Transverse colon (tissue), 3 donors: Measurements from ENCODE around the gene LSM12.

Experiments
- EP300 ChIP-seq: sonication (generic); formaldehyde crosslinking; IDR thresholded peaks from one replicate; pipeline ENCODE4 v1.6.1; 2017; ENCODE audit warnings: antibody characterized with exemption, low read depth
- TF ChIP-seq, protein P1 (sequence below), 5 experiments: fragments of 200-600 bp in 3 of 5; fragments of 450-650 bp in 2 of 5; sonication (generic) in 3 of 5; IDR thresholded peaks; 1 replicate in 2 of 5; 2 replicates in 3 of 5; pipeline ENCODE4 v1.5.1; 2016 to 2017; ENCODE audit warnings: antibody characterized with exemption in 5 of 5, inconsistent platforms in 3 of 5, mild to moderate bottlenecking in 2 of 5, moderate library complexity in 1 of 5

DNA sequence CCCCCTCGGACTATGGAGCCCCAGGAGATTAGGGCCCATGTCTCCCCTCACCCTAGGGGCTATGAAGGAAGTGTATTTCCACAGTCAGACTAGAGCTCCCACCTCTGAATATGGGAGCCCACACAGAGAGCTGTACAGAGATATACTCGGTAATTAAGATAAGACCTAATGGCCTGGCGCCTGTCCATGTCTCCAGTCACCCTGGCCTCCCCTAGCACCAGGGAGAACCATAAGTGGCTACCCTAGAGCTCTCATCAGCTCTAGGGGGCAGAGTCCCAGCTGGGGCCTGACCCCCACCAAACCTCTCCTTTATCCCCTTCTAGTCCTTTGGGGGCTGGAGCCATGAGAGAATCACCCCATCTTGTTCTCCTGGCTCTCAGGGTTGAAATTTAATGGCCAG lies 54.1 kb downstream of the LSM12 start:
- TF ChIP-seq, protein P1, sequence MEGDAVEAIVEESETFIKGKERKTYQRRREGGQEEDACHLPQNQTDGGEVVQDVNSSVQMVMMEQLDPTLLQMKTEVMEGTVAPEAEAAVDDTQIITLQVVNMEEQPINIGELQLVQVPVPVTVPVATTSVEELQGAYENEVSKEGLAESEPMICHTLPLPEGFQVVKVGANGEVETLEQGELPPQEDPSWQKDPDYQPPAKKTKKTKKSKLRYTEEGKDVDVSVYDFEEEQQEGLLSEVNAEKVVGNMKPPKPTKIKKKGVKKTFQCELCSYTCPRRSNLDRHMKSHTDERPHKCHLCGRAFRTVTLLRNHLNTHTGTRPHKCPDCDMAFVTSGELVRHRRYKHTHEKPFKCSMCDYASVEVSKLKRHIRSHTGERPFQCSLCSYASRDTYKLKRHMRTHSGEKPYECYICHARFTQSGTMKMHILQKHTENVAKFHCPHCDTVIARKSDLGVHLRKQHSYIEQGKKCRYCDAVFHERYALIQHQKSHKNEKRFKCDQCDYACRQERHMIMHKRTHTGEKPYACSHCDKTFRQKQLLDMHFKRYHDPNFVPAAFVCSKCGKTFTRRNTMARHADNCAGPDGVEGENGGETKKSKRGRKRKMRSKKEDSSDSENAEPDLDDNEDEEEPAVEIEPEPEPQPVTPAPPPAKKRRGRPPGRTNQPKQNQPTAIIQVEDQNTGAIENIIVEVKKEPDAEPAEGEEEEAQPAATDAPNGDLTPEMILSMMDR (IDR thresholded peaks at IDR 0.05), result no peak
- no peak for TF ChIP-seq EP300
